ENCODE measurements around the gene RGS17. TPM values are rescaled to one million over a fixed set of nuclear protein-coding genes. Genes with fewer than 3 reads are reported as not detected.
A peak's percentile ranks its signal among the peaks of the same experiment; 100 is the strongest.
"Not testable (repeated sequence)": the region's sequence is repeated elsewhere in the genome, so short reads cannot be mapped to it uniquely, and the experiment has no call there.

Gene RGS17
- total RNA-seq, 1 experiment from 2014 or later, result 2.9 TPM

DNA sequence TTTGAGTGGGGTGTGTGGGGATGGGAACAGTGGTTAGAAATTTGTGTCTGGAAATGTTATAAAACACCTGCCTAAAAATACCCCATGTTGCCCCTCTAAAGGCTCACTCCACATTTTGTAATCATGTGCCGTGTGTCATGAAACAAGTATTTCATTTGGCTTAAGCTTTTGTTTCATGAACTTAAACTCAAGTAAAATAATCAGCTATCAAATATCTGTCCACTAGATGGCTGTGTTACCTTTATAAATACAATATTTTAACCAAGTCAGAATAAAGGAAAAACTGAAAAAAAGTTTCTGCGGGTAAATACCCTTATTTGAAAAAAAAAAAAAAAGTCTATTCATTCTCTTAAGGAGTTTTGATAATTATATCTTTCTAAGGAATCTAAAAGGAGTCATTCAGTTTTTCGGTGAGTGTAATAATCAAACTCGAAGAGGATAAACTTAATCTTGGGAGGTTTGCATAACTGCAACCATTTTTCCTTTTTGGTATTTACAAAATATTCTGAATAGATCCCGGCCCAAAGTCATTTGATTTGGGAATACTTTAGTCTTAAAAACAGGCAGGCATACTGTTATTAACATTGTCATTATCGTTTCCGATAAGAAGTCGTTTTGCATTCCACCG is 98.7 kb downstream of the RGS17 start:
- DNase-seq (ENCODE audit: low spot score), result peak; percentile 37

DNA sequence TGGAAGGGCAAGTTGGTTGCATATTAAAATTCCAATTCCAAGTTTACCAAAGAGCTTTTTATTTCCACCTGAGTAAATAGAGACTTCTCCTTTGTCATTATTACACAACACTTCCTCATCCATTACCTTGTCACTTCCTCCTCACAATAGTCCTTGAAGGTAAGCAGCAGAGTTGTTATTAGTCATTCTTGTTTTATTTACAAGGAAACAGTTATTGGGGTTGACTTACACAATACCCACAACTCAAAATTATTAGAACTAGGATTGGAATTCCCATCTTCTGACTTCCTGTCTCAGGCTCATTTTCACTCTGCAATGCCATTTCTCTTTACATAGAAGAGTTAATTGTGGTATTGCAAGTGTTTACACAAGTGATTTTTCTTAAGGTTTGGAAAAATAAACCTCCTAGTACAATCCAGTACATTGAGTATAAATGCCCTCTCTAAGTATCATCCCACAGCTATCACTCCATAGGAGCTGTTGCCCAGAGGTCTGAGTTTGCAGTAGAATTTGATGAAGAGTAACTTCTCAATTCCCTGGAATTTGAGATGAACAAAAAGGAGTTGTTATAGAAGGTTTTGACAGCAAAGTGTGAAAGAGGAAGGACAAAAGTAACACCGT is 99.6 kb downstream of the RGS17 start:
- DNase-seq (ENCODE audit: low spot score), result peak; percentile 25

DNA sequence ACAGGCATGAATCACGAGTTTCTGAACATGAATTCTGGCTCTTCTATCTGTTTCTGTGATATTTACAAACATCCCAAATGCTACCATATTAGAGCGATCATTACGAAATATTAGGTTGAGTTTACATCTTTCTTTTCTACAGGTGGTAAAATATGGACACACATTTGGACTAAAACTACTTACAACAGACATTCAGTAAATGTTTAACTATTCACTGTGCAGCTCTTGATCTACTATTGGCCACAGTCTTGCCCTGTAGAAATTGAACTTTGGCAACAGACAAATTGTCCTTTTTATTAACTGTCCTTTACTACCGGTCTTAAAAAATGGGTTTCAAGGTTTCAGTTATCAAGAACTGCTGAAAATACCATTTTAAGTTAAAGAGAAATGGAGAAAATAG is 102.1 kb downstream of the RGS17 start:
- no peak for DNase-seq (ENCODE audit: low spot score)

DNA sequence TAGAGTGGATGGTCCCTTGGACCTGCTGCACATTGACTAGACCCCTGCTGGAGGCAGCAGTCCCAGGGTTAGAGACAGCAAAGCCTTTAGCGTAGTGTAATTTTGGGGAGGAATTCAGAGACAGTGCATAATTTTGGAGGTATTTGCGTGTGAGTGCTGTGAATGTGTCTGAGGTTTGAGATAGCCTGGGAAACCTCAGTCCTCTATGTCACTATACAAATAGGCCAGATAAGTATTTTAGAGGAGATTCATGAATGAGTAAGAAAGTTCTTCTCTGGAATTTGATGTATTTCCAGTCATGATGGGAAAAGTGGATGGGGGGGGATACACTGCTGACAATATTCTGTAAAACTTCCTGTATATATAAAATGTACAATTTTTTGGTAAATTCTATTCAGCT is 102.8 kb downstream of the RGS17 start:
- no peak for DNase-seq (ENCODE audit: low spot score)

DNA sequence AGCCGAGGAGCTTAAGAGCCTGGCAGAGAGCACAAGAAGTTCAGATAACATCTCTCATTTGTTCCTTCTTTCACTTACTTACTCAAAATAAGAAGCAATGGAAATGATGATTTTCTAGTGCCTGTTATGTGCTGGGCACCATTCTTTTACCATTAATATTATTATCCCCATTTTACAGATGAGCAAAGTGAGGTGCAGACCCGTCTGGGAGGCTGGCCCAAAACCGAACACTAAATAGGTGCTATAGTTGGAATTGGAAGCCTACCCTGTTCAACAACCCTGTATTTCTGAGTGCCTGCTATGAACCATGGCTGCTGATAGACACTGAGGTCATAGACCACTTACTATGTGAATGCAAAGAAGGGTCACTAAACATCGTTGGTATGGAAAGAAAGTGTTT is 103.6 kb downstream of the RGS17 start:
- DNase-seq (ENCODE audit: low spot score), result no peak

GRCh38 chr6:153024709-153025017 is 106.4 kb downstream of the RGS17 start:
- DNase-seq (ENCODE audit: low spot score), result no peak

DNA sequence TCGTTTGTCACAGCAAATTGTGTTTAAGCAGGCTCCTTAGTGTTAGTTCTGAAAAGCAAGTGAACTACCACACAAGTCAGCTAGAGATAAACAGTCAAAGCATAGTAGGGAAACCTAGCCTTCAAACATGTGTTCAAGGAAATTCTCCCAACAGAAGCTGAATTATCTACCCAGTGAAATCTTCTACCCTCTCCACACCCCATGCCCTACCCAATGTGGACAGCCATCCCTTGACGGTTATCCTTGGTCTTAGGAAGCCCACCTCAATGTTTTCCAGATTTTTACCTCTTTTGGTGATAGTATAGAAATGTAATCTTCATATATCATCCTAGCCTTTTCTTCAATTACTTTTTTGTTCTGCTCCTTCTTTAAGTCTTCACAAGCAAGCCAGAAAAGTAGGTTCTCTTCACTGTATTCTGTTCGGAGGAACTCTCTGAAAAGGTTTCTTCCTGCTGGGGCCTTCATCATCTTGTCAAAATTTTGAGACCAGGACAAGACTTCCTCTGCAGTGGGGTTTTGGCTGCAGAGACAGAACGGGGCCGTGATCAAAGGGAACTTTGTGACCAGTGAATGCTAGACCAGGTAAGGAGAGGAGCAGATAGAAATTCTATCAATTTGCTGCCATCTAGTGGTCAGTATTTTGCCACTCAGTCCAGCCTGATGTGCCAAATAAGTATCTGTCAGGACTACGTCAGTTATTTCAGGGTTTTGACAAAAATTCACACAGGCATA is 106.9 kb downstream of the RGS17 start:
- peak; percentile 74 for DNase-seq (ENCODE audit: low spot score)

GRCh38 chr6:153018355-153018754 is 112.7 kb downstream of the RGS17 start:
- no peak for DNase-seq (ENCODE audit: low spot score)

DNA sequence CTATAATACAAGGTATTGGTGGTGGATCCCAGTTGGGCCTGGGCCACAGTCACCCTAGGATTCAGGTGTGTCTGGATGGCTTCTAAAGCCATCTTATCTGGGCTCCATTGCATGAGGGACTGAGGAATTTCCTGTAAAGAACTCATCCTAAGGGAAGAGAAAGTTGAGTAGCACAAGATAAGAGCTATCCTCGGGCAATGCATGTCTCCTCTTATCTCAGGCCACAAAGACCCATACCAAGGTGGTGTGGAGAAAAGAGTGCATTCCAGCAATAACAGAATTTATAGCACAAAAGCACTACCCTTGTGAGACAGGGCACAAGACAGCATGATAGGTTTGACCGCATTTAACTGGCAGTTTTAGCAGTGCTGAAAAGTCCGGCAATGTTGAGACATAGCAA is 114.2 kb downstream of the RGS17 start:
- no peak for DNase-seq (ENCODE audit: low spot score)

DNA sequence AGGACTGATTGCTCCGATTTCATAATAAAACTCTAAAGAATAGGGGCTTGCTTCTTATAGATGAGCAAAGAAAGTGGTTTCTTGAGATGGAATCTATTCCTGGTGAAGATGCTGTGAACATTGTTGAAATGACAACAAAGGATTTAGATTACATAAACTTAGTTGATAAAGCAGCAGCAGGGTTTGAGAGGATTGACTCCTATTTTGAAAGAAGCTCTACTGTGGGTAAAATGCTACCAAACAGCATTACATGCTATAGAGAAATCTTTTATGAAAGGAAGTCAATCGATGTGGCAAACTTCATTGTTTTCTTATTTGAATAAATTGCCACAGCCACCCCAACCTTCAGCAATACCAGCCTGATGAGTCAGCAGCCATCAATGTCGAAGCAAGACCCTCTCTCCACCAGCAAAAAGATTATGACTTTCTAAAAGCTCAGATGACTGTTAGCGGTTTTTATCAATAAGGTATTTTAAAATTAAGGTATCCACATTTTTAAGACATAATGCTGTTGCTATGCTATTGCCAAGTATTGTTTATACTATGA is 115.9 kb downstream of the RGS17 start:
- DNase-seq (ENCODE audit: low spot score), result no peak

DNA sequence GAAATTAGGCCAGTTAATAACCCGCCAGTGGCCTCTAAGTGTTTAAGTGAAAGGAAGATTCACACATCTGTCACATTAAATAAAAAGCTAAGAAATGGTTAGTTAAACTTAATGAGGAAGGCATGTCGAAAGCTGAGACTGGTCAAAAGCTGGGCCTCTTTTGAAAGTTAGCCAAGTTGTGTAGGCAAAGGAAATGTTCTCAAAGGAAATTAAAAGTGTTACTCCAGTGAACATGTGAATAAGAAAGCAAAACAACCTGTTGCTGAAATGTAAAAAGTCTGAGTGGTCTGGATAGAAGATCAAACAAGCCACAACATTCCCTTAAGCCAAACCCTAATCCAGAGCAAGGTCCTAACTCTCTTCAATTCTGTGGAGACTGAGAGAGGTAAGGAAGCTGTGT is 117.6 kb downstream of the RGS17 start:
- DNase-seq (ENCODE audit: low spot score), result no peak

GRCh38 chr6:153012856-153013255 is 118.2 kb downstream of the RGS17 start:
- DNase-seq (ENCODE audit: low spot score), result no peak

DNA sequence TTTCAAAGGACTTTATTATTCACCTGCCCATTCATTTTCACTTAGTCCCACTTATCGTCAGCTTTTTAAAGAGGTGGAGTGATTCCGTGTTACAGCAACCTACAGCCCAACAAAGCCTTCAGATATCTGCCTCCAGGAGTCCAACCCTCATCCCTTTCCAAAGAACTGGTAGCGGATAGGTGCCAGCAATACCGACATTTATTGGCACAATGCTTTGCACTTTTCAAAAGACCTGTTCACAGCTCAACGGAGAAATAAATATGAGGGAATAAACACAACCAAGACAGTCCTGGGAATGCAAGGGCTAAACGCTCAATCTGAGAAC is 127.8 kb downstream of the RGS17 start:
- no peak for DNase-seq (ENCODE audit: low spot score)

DNA sequence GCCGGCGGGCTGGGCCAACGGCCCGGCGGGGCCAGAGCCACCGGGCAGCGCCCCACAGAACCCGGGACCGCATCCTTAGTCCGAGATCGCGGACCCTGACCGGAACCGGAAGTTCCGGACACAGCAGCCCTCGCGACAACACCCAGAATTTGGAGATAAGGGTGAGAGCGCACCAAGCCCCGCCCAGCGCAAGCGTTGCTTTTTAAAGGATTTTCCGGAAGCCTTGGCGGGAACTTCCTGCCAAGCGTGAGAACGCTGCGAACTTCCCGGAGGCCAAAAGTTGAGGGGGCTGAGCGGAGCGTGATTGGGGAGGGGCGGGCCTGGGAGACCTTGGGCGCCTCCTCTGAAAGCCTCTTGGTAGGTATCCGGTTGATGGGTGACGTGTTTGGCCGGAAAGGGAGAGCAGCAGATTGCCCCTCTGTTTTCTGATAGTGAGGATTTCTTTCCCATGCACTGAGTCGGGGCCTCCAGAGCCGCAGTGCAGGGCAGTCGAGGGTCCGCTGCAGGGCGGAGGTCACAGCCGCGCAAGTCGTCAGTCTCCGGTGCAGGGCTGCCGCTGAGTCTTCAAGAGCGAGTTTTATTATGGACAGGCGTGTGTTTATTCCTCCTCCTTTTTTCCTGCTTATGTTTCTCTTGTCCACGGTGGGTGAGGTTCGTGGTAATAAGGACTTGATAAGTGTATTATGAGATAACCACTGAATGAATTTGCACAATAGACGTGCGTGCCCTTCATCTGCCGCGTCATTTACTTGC is 128.3 kb downstream of the RGS17 start, which contains the start of gene MTRF1L:
Gene MTRF1L (minus strand): TSS at position 97 of the 753 bp plus-strand sequence. CDS start 24 bp downstream, at position 73.
- peak; percentile 95 for DNase-seq (ENCODE audit: low spot score)

- peak; percentile 17 for DNase-seq (ENCODE audit: low spot score)
These were observed 129.1 kb downstream of the RGS17 start for GRCh38 chr6:153001767-153002612.

- DNase-seq (ENCODE audit: low spot score), result not testable (repeated sequence)
These were observed 130.3 kb downstream of the RGS17 start for GRCh38 chr6:153000790-153001189.

DNA sequence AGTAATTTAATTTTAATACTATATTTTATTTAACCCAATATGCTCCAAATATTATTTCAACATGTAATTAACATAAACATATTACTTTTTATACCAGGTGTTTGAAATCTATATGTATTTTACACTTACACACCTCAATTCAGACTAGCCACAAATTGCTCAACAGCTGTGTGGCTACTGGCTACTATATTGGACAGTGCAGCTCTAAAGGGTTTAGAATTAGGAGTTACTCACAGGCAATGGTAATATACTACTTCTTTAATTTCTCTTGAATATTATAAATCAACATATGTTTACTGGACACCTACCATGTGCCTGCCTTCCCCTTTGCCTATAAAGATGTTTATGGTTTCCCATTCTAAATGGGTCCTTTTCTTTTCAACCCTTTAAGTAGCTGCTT is 130.8 kb downstream of the RGS17 start:
- DNase-seq (ENCODE audit: low spot score), result no peak

DNA sequence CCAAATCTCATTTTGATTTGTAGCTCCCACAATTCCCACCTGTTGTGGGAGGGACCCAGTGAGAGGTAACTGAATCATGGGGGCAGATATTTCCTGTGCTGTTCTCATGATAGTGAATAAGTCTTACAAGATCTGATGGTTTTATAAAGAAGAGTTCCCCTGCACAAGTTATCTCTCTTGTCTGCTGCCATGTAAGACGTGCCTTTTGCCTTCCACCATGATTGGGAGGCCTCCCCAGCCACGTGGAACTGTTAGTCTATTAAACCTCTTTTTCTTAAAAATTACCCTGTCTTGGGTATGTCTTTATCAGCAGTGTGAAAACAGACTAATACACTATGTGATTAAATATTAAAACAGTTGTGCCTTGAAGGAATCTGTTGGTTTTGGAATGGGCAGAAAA is 131.5 kb downstream of the RGS17 start:
- not testable (repeated sequence) for DNase-seq (ENCODE audit: low spot score)

DNA sequence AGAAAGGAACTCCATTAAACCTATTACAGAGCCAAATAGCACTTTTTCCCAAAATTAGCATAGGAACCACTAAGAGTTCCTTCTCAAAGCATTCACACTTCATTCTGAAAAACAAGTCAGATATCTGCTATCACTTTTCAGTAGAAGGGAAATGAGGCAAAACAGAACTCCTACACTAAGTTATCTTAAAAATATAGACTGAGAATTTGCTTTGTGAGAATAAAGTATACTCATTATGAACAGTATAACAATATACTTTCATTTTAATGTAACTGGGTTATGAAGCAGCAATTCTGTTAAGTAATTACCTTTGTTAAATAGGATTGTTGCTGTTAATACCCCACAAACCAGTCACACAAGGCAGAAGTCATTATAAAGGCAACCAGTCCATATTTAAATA is 137.2 kb downstream of the RGS17 start:
- DNase-seq (ENCODE audit: low spot score), result no peak

GRCh38 chr6:152993431-152993830 is 137.7 kb downstream of the RGS17 start:
- DNase-seq (ENCODE audit: low spot score), result no peak

- no peak for DNase-seq (ENCODE audit: low spot score)
These were observed 144.1 kb downstream of the RGS17 start for GRCh38 chr6:152986978-152987377.

All from A172 (cell line).